ENCODE results near the gene HEPN1.

GRCh38 chr11:124955035-124955434 is 36.0 kb downstream of the HEPN1 start:
- TF ChIP-seq POLR2A (IDR thresholded peaks at IDR 0.05) (no peak), CTCF (IDR thresholded peaks at IDR 0.05) (no peak)
